Mesangial cell (primary cell): Measurements from ENCODE around the gene CPEB1. TPM values are rescaled to one million over a fixed set of nuclear protein-coding genes. Genes with fewer than 3 reads are reported as not detected.

Source experiments
- total RNA-seq: library from RNA; depleted of rRNA; stranded (reverse); fragments of >200 nt; gene quantifications from 2 replicates; pipeline ENCODE4 v1.2.3, GENCODE V29; 2015

The CPEB1 gene
- total RNA-seq = 0.65 and 1.4 TPM in 2 replicates

GRCh38 chr15:82647045-82647834 lies at the start of gene CPEB1:
CPEB1 (minus strand) TSS chr15:82647363; CDS start chr15:82628459, 18,904 bp downstream.

DNA sequence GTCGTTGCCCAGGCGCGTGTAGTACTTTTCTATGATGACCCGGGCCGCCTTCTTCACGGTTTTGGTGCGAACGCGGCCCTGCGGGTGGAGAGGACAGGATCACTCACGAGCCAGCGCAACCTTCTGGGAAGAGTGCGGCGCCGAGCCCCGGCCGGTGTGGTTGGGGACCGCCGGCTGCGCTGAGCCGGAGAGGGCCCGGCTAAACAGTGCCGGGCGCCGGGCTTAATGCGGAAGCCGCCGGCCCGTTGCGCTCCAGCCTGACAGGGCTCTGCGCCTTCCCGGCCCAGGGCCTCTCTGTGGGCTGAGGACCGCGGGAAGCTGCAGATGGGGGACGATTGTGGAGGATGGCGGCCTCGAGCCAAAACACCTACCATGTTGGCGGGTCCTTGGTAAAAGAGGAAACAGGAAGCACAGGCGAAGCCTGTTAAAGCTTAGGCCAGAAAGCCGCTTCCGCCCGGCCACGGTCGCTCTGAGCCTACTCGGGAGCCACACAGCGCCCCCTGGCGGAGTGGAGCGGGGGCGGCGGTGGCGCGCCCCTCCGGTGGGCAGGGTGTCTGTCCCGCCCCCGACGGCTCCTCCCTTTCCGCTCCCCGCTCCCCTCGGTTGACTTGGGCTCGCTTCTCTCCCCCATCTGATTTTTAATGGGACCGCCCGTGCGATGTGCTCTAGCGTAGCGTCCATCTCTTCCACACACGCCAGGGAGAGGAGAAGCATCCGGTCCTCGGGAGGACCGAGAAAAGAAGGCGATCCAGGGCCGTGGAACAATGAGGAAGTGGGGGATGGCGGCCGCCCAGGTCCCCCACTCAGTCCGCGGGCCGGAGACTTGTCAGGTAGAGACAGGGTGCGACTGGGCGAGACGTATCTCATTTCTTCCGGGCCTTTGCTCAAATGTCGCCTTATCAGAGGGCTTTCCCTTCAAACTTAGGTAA lies 106.8 kb downstream of the CPEB1 start, which contains the start of gene RPS17:
Gene RPS17, minus strand, starts transcription at position 403 of the 929 bp plus-strand sequence. Its CDS starts 29 bp downstream, at position 374.

Other genes starting within 250 kb of the CPEB1 start
- gene GOLGA6L9, start 217.5 kb downstream of the CPEB1 start, total RNA-seq = 0.81 and 1.1 TPM in 2 replicates
- 1,888 and 2,022 TPM in 2 replicates for gene RPS17, start 106.9 kb downstream of the CPEB1 start, total RNA-seq
- gene AP3B2, start 62.5 kb upstream of the CPEB1 start, total RNA-seq = 0.16 and 0.63 TPM in 2 replicates
- not detected in 2 replicates for gene FSD2, start 158.7 kb upstream of the CPEB1 start, total RNA-seq
- 4.2 and 9.3 TPM in 2 replicates for gene WHAMM, start 162.3 kb upstream of the CPEB1 start, total RNA-seq